Activated CD4-positive, alpha-beta T cell treated with anti-CD3 and anti-CD28 coated beads, Interleukin-2, amount 50 U/mL, for 4 hours (primary cell): ENCODE data around the gene KRT86.
"Not testable (repeated sequence)": the region's sequence is repeated elsewhere in the genome, so short reads cannot be mapped to it uniquely, and the experiment has no call there.

Source experiments
- DNase-seq, 2 experiments: peaks; one replicate each; pipeline ENCODE4 v3.0.0-alpha.2; 2020

The KRT86 gene

GRCh38 chr12:52270541-52271070, 3.8 kb upstream of the KRT86 start:
- DNase-seq = no peak

GRCh38 chr12:52271158-52271557, 3.3 kb upstream of the KRT86 start:
- no peak for DNase-seq

GRCh38 chr12:52275686-52276085, 1.2 kb downstream of the KRT86 start:
- DNase-seq = no peak

GRCh38 chr12:52277486-52278245, 3.2 kb downstream of the KRT86 start:
- DNase-seq = no peak

- peak; percentile 57 to 63 for DNase-seq
These were observed 4.4 kb downstream of the KRT86 start for GRCh38 chr12:52278575-52279421.

- no peak for DNase-seq
These were observed 5.2 kb downstream of the KRT86 start for GRCh38 chr12:52279422-52280318.

- DNase-seq = no peak
These were observed 5.9 kb downstream of the KRT86 start for GRCh38 chr12:52280319-52280795.

GRCh38 chr12:52280796-52281560, 6.5 kb downstream of the KRT86 start:
- DNase-seq = no peak

- no peak for DNase-seq
These were observed 10.2 kb downstream of the KRT86 start for GRCh38 chr12:52284562-52285171.

- DNase-seq = no peak
These were observed 10.8 kb downstream of the KRT86 start for GRCh38 chr12:52285172-52285745.

- DNase-seq = no peak
These were observed 11.5 kb downstream of the KRT86 start for GRCh38 chr12:52285851-52286530.

GRCh38 chr12:52286857-52287785, 12.7 kb downstream of the KRT86 start:
- DNase-seq = not testable (repeated sequence)

GRCh38 chr12:52287816-52288805, 13.7 kb downstream of the KRT86 start:
- not testable (repeated sequence) for DNase-seq

GRCh38 chr12:52290483-52291134, 16.2 kb downstream of the KRT86 start:
- not testable (repeated sequence) for DNase-seq

- no peak for DNase-seq
These were observed 17.0 kb downstream of the KRT86 start, which contains the start of gene KRT81 for GRCh38 chr12:52291267-52291935. Gene KRT81, minus strand, starts transcription at chr12:52291534. Its CDS starts 69 bp downstream, at chr12:52291465.

- DNase-seq = no peak
These were observed 19.5 kb downstream of the KRT86 start for GRCh38 chr12:52293926-52294325.

GRCh38 chr12:52294803-52295202, 20.4 kb downstream of the KRT86 start:
- no peak for DNase-seq
